Inflammatory macrophage treated with lipopolysaccharide for 1 hour (primary cell): ENCODE measurements around the gene TTF1.

ENCODE experiments used
- DNase-seq, 2 donors: peaks; one replicate each; pipeline ENCODE4 v3.0.0-alpha.2; 2020 to 2022

Gene TTF1

GRCh38 chr9:132356324-132356924, 50.2 kb downstream of the TTF1 start:
- no peak for DNase-seq

- DNase-seq = peak; percentile 98 to 99
Measured at GRCh38 chr9:132354637-132355355, 51.8 kb downstream of the TTF1 start, which contains the start of gene SETX. Gene SETX (minus strand): TSS chr9:132354986. CDS start chr9:132349428, 5,558 bp downstream.

- peak in 1 of 2 donors; percentile 21 for DNase-seq
Measured at GRCh38 chr9:132351404-132352045, 55.1 kb downstream of the TTF1 start.

- peak; percentile 46 to 58 for DNase-seq
Measured at GRCh38 chr9:132350861-132351315, 55.8 kb downstream of the TTF1 start.

- no peak for DNase-seq
Measured at GRCh38 chr9:132348676-132349075, 58.0 kb downstream of the TTF1 start.

GRCh38 chr9:132346177-132346576, 60.5 kb downstream of the TTF1 start:
- no peak for DNase-seq

GRCh38 chr9:132341177-132341840, 65.3 kb downstream of the TTF1 start:
- no peak for DNase-seq

- DNase-seq = no peak
Measured at GRCh38 chr9:132334364-132334763, 72.3 kb downstream of the TTF1 start.

- no peak for DNase-seq
Measured at GRCh38 chr9:132333556-132333955, 73.1 kb downstream of the TTF1 start.

- no peak for DNase-seq
Measured at GRCh38 chr9:132328580-132328979, 78.1 kb downstream of the TTF1 start.

GRCh38 chr9:132327537-132327936, 79.1 kb downstream of the TTF1 start:
- DNase-seq = no peak
